HT1080 (cell line): ENCODE measurements around the gene CDH7. TPM values are rescaled to one million over a fixed set of nuclear protein-coding genes. Genes with fewer than 3 reads are reported as not detected.
A peak's percentile ranks its signal among the peaks of the same experiment; 100 is the strongest.

Experiments used
- DNase-seq: peaks from one replicate; pipeline ENCODE4 v3.0.0-alpha.2; 2015; ENCODE audit warnings: low read depth
- polyA plus RNA-seq, 2 experiments: library from polyadenylated mRNA; depleted of rRNA; stranded (reverse); fragments of >200 nt; gene quantifications; 2 replicates each; pipeline ENCODE4 v1.2.3, GENCODE V29; 2015
- total RNA-seq: library from RNA; depleted of rRNA; stranded (reverse); fragments of >200 nt; shearing (Covaris generic); gene quantifications from 2 replicates; pipeline ENCODE4 v1.2.3, GENCODE V29; 2014; rRNA removed

CDH7 gene
- total RNA-seq: 0.67 and 1.5 TPM in 2 replicates
- 0.21 and 0.42 TPM in 2 replicates for polyA plus RNA-seq (2015; cell fraction: cytosol; rRNA removed)
- polyA plus RNA-seq (2015; cell fraction: nucleus; rRNA removed): 0.66 and 0.78 TPM in 2 replicates

- peak; percentile 39 for DNase-seq
Measured at GRCh38 chr18:65750389-65751154, at the start of gene CDH7. Gene CDH7, plus strand, starts transcription at chr18:65751012. Its CDS starts 11,831 bp downstream, at chr18:65762843.

DNA sequence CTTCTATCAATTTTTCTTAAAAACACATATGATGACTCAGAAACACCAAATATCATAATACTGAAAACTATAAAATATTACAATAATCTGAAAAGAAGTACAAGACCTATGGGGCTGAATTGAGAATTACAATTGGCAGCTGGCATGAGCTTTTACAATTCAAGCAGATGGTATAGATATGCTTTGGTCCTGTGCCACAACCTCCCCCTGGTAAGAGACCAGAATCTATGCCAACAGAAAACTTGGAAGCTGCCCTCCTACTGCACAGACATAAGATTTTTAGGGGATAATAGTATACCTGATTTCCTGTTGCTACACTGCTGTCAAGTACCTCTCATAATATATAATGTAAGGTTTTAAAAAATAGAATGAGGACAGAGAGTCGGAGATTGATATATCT, 46.8 kb upstream of the CDH7 start:
- no peak for DNase-seq

DNA sequence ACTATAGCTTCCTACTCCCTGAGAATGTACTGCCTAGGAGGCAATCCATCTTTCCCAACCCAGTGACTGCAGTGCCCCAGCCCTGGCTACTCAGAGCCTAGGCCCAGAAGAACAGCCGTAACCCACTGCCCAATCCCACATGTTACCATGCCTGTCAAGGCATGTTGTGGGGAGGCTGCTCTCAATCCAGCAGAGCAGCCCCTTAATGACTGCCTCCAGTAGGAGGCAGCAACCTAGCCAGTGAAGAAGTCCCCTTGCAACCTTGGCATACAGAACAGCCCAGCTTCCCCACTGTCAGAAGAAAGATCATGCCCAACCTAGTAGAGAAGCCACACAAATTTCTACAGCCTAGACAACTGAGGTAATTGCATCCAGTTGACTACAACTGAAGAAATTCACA, 44.2 kb upstream of the CDH7 start:
- no peak for DNase-seq

DNA sequence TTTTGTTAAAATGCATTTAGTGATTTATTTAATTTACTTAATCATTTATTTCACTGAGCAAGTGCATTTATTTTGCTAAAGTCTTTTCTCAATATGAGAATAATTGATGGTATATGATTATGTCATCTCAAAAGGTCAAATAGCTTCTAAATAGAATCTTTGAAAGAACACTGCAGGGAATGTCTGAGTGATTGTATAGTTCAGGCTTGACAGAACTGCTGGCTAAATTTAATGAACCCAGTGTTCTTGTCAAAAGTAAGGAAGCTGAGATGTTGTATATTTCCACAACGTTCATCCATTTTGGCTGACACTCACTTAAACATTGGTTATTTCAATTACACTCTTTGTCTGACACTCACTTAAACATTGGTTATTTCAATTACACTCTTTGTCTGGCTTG, 39.3 kb upstream of the CDH7 start:
- no peak for DNase-seq

DNA sequence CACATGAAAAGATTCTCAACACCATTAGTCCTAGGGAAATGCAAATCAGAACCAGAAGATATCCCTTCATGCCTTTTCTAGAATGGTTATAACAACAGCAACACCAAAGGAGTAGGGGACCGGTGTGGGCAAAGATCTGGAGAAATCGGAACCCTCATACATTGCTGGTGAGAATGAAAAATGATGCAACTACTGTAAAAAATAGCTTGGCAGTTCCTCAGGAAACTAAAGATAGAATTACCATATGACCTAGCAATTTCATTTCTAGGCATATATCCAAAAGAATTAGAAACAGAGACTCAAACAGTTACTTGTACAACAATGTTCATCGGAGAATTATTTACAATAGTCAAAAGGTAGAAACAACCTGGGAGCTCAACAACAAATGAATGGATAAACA, 29.2 kb upstream of the CDH7 start:
- peak; percentile 31 for DNase-seq

- DNase-seq: peak; percentile 31
Measured at GRCh38 chr18:65725251-65726050, 25.4 kb upstream of the CDH7 start.

- DNase-seq: no peak
Measured at GRCh38 chr18:65735155-65735554, 15.7 kb upstream of the CDH7 start.

- no peak for DNase-seq
Measured at GRCh38 chr18:65737471-65737955, 13.3 kb upstream of the CDH7 start.

- DNase-seq: no peak
Measured at GRCh38 chr18:65746936-65747335, 3.9 kb upstream of the CDH7 start.

DNA sequence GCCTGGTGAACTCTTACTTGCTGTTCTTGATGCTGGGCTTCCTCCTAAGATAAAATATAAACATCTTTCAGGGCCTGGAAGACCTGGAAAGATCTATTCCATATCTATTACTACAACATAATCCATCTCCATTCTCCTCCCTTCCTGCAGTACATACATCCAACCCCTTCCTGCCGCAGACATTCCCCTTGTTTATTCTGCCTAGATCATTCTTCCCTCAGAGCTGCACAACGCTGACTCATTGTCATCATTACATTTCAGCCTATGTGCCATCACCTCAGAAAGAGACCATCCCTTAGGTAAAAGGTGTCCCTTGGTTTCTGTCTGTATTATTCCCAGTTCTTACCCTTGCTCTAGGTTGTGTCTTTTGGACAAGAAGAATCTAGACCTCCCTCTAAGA, 2.5 kb upstream of the CDH7 start:
- peak; percentile 71 for DNase-seq

DNA sequence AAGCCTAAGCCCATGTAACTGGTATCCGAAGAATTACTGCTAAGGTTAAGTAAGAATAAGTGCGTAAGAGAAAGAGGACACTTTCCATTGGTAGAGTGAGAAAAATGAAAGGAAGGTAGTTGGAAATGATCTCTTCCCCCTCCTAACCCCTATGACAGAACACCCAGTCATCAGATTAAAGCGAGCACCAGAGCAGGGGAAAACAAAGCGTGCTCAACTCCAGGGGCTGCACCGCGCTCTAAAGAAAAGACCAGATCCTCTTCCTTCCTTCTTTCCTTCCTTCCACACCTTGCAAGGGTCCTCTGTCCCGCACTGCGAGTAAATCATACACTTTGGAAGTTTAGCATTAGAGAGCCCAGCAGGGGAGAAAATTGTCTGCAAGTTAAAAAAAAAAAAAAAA, 971 bp upstream of the CDH7 start:
- peak; percentile 56 for DNase-seq

- no peak for DNase-seq
Measured at GRCh38 chr18:65751155-65752085, 608 bp downstream of the CDH7 start.

GRCh38 chr18:65752625-65753325, 2.0 kb downstream of the CDH7 start:
- DNase-seq: no peak

- peak; percentile 48 for DNase-seq
Measured at GRCh38 chr18:65753520-65753919, 2.7 kb downstream of the CDH7 start.

DNA sequence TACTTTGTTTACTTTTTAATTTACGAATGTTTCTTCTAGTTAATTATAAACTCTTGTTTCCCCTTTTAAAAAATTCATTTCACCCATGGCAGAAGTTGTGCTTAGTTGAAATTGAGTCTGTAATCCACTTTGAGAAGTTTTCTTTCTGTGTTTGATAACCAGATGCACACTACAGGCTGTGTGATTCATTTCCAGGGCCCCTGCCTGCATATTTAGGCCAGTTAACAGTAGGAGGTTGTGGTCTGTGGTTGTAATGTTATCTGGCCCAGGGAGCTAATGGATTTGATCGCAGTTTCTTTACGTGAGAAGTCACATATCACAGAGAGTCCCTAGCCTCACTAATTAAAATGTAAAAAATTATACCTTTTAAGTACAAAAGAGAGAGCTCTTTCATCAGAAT, 3.3 kb downstream of the CDH7 start:
- peak; percentile 87 for DNase-seq

DNA sequence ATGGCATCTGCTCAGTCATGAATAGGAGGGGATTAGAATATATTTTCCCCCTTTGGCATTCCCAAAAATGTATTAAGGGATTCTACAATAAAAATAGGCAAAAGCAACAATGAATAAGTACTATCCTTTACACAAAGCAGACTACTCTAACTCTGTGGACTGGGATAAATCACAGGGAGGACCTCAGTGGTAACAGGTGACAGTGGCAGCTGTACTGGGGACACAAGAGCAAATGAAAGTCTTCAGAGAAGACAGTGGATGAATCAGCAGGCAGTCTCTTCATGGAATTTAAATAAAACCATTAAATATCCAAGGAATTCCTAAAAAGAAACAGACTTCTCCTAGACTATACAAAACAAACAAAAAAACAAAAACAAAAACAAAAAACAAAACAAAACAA, 4.8 kb downstream of the CDH7 start:
- no peak for DNase-seq

- no peak for DNase-seq
Measured at GRCh38 chr18:65760457-65760856, 9.6 kb downstream of the CDH7 start.

DNA sequence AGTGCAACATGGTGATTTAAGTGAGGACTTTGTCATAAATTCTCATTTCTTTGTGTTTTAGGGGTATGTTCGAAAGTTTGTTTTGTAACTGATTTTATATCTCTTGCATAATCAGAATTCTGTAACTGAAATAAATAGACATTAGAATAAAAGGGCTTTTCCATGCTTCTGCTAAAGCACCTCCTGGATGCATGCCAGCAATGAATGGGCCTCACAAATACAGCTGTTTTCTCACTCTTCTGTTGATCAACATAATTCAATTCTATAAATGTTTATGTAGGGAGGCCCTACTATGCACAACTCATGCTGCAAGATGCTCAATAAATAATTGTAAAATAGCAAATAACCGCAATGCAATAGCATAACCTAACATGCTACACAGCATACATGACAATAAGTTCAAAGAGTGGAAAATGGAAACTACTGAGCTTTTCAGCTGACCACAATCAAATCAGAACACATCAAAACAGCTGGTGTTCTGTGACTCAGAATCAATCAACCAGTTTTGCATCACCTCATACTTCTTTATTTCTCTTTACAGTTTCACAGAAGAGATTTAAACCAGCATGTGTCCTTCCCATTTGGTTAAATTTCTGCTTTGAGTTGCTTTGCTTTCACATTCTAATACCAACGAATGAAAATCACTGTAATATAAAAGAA, 11.0 kb downstream of the CDH7 start:
- DNase-seq: no peak

- DNase-seq: no peak
Measured at GRCh38 chr18:65762556-65762955, 11.7 kb downstream of the CDH7 start.

GRCh38 chr18:65767406-65767805, 16.6 kb downstream of the CDH7 start:
- DNase-seq: no peak
